ENCODE data around the gene TBC1D22A.

TBC1D22A gene

DNA sequence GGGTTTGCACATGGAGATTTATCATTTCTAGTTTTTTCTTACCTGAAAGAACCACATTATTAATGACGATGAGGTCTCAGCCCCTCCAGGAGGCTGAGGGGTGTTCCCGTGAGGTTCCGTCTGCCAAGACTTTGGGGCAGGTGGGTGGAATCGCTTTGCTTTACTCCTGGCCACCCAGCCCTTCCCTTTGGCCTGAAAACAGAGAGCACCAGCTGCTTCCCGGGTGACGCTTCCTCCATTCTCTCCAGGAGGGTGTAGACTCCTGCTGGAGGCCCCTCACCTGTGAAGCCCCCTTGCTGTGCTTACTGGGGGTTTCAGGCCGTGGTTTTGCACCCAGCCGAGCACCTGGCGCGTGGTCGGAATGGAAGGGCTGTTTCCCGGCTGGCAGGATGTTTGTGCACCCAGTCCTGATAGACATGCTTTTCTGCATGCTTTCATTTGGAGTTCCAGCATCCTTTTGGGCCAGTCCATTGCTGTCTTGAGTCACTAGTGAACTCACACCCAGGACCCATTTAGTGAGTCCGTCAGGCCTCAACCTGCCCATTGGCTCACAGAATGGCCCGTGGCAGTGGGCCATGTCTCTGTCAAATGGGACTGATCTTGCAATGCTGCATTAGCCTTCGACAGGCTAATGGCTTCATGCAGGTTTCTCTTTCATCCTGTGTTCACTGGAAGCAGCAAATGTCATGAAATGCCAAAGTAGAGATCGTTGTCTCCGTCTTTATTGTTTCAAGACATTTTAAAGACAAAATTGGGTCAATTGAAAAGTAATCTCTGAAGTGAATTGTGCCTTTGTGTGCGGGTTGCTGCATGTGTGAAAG lies 360.8 kb downstream of the TBC1D22A start:
- H3K9me3 Mint-ChIP-seq = no peaks in the 10 kb centered on the region
- H3K36me3 Mint-ChIP-seq = peaks cover 12 to 22% of the 10 kb centered on the region in 2 donors
- peaks cover 11 to 22% of the 10 kb centered on the region in 2 donors for H3K4me1 Mint-ChIP-seq
- H3K27me3 Mint-ChIP-seq = no peaks in the 10 kb centered on the region
- ATAC-seq (replicated peaks) (no peak), DNase-seq (no peak)
- no peak overlapping the region for H3K4me3 Mint-ChIP-seq
- H3K27ac Mint-ChIP-seq = peak overlapping the region; percentile 75

DNA sequence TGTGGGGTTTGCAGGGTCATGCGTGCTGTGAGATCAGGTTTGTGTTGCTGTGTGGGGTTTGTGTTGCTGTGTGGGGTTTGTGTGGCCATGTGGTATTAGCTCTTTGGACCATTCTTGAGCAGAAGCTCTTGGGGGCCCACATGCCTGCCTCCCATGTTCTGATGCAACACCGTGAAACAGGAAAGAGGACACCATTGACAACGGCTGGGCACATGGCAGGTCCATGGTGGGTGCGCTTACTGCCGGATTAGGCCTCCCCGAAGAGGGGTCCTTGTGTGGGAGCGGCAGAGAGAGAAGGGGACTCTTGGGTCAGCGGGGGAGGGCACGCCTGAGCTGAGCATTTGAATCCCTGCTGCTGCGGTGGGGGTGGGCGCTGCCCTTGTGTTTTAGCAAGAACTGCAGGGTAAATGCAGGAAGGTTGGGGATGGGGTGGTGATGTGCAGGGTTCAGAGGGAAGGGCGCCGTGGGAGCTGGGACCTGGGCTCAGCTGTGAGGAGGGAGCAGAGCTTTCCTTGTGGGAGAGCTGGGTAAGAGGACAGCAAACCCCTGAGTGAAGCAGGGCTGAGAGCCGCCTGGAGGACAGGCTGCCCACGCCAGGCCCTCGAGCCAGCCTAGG lies 361.5 kb downstream of the TBC1D22A start:
- Mint-ChIP-seq H3K4me3 (no peak overlapping the region), H3K36me3 (peaks cover 19 to 27% of the 10 kb centered on the region in 2 donors)
- DNase-seq = no peak

DNA sequence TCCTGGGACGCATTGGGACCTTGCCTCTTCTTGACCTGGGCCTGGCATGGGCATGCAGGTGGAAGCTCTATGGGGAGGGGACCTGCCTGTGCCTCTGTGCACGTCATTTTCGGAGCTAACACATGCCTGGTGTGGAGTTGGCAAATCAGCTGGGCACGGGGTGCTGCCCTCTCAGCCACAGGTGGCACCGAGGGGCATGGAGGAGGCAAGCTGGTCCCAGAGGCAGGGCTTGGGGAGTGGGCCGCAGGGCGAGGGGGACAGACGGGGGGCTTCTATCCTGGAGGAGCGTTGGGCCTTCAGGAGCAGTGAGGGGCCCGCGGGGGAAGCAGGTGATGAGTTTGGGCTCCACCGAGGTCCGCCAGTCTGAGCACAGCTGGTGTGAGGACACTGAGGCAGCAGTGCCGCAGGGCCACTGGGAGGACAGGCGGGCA lies 362.0 kb downstream of the TBC1D22A start:
- no peak overlapping the region for H3K4me3 Mint-ChIP-seq
- no peaks in the 10 kb centered on the region for H3K27me3 Mint-ChIP-seq
- H3K4me1 Mint-ChIP-seq = peaks cover 13 to 22% of the 10 kb centered on the region in 2 donors
- DNase-seq (no peak), ATAC-seq (replicated peaks) (no peak)
- H3K27ac Mint-ChIP-seq = no peak overlapping the region
- H3K9me3 Mint-ChIP-seq = no peaks in the 10 kb centered on the region
- peaks cover 20 to 29% of the 10 kb centered on the region in 2 donors for H3K36me3 Mint-ChIP-seq

More for the DNA sequence above, 361.5 kb downstream of the TBC1D22A start:
- ATAC-seq (replicated peaks) = no peak
- H3K27me3 Mint-ChIP-seq = no peaks in the 10 kb centered on the region
- H3K9me3 Mint-ChIP-seq = no peaks in the 10 kb centered on the region
- peak overlapping the region; percentile 75 for H3K27ac Mint-ChIP-seq
- H3K4me1 Mint-ChIP-seq = peaks cover 13 to 22% of the 10 kb centered on the region in 2 donors

DNA sequence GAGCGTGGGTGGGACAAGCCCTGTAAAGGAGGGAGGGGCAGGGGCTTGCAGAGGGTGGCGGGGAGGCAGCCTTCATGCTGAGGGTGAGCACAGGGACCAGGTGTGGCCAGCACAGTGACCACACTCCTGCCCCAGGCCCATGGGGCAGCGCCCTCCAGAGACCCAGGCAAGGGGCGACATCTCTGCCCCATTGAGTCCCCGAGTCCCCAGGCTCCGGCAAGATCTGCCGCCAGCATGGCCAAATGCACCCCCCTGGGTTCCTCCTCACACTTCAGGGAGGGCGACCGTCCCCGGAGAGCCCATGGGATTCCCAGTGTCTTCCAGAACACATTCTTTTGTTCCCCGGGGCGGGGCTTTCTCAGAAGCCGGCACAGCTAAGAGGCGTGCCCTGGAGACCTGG lies 362.5 kb downstream of the TBC1D22A start:
- Mint-ChIP-seq H3K4me1 (peaks cover 13 to 22% of the 10 kb centered on the region in 2 donors), H3K9me3 (no peaks in the 10 kb centered on the region), H3K27ac (no peak overlapping the region), H3K27me3 (no peaks in the 10 kb centered on the region), H3K36me3 (peaks cover 20 to 32% of the 10 kb centered on the region in 2 donors), H3K4me3 (no peak overlapping the region)
- DNase-seq (no peak), ATAC-seq (replicated peaks) (no peak)

DNA sequence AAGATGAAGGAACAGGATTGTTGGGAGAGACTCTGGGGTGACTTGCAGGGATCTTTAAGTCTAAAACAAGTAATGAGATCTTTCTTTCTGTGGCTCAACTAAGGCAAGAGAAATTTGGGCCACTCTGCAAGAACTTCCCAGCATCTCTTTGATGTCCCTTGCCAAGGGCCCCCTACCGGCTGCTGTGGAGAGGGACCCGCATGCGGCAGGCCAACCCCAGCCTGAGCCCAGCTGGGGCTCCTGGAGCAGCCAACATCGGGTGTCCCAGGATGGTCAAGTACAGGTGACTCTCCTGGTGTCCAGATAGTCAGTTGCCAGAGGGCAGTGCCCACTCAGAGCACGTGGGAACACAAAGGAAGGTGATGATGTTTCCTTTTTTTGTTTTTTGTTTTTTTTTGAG lies 363.2 kb downstream of the TBC1D22A start:
- H3K4me3 Mint-ChIP-seq = no peak overlapping the region
- no peaks in the 10 kb centered on the region for H3K27me3 Mint-ChIP-seq
- H3K36me3 Mint-ChIP-seq = peaks cover 20 to 36% of the 10 kb centered on the region in 2 donors
- H3K9me3 Mint-ChIP-seq = no peaks in the 10 kb centered on the region
- DNase-seq (no peak), ATAC-seq (replicated peaks) (no peak)
- peaks cover 13 to 22% of the 10 kb centered on the region in 2 donors for H3K4me1 Mint-ChIP-seq
- H3K27ac Mint-ChIP-seq = no peak overlapping the region

DNA sequence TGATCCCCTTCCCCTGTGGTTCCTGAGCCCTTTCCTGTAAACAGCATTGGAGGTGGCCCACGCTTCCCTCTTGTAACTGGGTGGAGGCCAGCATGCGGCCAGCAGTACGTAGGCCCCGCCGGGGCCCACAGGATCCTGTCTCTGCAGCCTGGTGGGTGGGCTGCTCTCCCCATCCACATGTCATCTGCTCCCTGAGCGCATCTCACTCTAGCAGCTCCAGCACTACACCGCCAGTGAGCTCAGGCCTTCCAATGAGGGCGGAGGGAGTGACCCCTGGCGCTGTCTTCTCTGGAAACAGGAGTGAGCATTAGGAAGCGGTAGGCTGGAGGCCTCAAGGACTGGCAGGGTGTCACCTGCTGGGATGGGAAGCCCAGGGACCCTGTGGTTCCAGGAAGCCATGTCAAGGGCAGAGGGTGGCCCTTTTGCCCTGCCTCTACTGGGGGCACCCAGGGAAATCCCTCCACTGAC lies 363.9 kb downstream of the TBC1D22A start:
- no peak overlapping the region for H3K27ac Mint-ChIP-seq

DNA sequence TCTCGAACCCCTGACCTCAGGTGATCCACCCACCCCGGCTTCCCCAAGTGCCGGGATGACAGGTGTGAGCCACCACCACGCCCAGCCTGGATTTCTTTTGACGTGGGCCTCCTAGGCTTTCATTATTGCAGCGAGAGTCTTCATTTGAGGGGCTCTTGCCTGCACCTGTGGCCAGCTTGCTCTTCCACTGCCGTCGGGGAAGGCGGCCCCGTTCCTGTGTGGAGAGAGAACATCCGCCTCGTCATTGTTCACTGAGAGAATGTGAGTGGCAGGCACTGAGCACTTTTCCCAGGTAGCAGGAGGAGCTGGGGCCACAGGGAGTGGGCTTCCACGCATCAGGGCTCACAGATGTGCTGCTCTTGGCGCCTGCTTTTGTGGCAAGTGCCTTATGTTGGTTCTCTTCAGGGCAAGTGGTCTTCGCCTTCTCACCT lies 365.0 kb downstream of the TBC1D22A start:
- no peak overlapping the region for H3K27ac Mint-ChIP-seq
- ATAC-seq (replicated peaks) (no peak), DNase-seq (no peak)
- H3K27me3 Mint-ChIP-seq = no peaks in the 10 kb centered on the region
- H3K4me3 Mint-ChIP-seq = no peak overlapping the region
- H3K9me3 Mint-ChIP-seq = no peaks in the 10 kb centered on the region
- peaks cover 20 to 42% of the 10 kb centered on the region in 2 donors for H3K36me3 Mint-ChIP-seq
- peaks cover 13 to 22% of the 10 kb centered on the region in 2 donors for H3K4me1 Mint-ChIP-seq

More for the DNA sequence above, 363.9 kb downstream of the TBC1D22A start:
- H3K27me3 Mint-ChIP-seq = no peaks in the 10 kb centered on the region
- no peak overlapping the region for H3K4me3 Mint-ChIP-seq
- peaks cover 13 to 22% of the 10 kb centered on the region in 2 donors for H3K4me1 Mint-ChIP-seq
- DNase-seq (no peak), ATAC-seq (replicated peaks) (no peak)
- peaks cover 20 to 39% of the 10 kb centered on the region in 2 donors for H3K36me3 Mint-ChIP-seq
- no peaks in the 10 kb centered on the region for H3K9me3 Mint-ChIP-seq

DNA sequence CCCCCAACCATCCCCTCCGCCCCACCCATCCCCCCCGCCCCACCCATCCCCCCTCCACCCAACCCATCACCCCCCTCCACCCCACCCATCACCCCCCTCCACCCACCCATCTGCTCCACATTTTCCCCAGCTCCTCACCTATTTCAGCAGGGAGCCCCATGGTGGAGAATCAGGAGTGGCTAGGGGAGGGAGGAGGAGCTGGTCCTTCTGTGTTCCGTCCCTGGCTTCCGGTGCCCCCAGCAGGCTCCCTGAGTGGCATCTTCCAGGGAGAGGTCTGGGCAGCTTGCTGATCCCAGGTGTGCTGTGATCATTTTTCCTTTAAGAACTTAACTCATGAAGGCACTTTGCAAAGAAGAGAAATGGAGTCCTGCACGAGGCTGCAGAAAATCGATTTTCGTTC lies 365.8 kb downstream of the TBC1D22A start:
- ATAC-seq (replicated peaks) (no peak), DNase-seq (no peak)
- peaks cover 20 to 44% of the 10 kb centered on the region in 2 donors for H3K36me3 Mint-ChIP-seq
- H3K9me3 Mint-ChIP-seq = no peaks in the 10 kb centered on the region
- peaks cover 13 to 22% of the 10 kb centered on the region in 2 donors for H3K4me1 Mint-ChIP-seq
- no peak overlapping the region for H3K4me3 Mint-ChIP-seq
- H3K27ac Mint-ChIP-seq = no peak overlapping the region
- no peaks in the 10 kb centered on the region for H3K27me3 Mint-ChIP-seq

DNA sequence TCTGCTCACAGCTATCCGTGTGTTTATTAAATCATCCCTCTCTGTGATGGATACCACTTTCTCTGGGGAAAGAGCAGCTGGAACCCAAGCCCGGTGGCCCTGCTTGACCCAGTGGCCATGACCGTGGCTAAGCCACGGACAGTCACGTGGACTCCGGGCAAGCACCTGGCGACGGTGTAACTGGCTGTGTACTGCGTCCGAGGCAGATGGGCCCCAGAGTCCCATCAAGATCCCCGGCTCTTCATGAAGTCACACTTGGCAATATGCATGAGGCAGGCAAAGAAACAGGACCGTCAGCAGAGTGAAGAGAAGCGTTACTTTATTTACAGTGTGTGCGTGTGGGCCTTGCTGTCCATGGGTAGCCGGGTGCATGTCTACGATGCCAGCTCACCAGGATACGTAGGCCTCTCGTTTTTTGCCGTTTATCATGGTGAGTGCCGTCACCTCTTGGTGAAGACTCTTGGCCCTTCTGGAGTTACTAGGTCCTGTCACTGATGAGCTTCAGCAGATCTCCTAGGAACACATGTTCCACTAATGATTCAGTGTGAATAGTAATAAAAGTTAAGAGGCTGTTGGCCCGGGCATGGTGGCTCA lies 366.3 kb downstream of the TBC1D22A start:
- H3K4me3 Mint-ChIP-seq = no peak overlapping the region
- peak overlapping the region; percentile 73 for H3K27ac Mint-ChIP-seq
- no peak for ATAC-seq (replicated peaks)
- no peaks in the 10 kb centered on the region for H3K9me3 Mint-ChIP-seq
- peaks cover 11 to 18% of the 10 kb centered on the region in 2 donors for H3K4me1 Mint-ChIP-seq
- DNase-seq = no peak
- H3K27me3 Mint-ChIP-seq = no peaks in the 10 kb centered on the region
- peaks cover 20 to 43% of the 10 kb centered on the region in 2 donors for H3K36me3 Mint-ChIP-seq

DNA sequence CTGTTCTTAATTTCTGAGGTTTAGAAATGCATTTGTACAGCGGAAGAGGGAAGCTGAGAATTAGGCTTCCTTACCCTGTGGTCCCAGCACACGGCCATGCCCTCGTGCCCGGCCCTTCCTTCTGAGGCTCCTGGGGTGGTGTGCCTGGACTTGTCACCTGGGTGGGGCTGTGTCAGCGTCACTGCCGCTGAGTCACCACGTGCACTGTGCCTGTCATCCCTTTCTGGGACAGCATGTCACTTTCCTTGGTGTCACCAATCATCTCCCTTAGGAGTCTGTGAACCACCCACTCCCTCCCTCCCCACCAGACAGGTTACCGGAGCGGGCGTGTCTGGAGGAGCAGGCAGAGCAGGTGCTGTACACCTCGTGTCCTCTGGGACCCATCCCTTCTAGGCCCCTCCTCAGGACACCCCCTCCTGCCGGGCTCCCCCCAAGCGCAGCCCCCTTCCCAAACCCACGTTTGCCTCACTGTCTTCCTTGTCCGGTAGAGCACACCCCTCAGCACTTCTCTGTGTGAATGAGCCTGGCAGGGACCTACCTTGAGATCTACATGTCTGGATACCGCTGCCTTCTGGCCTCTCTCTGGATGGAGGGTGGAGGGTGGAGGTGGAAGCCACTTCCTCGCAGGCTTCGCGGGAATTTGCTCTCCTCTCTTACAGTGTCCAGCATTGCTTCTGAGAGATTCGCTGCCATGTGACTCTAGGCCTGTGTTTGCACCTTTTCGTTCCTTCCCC lies 367.6 kb downstream of the TBC1D22A start:
- Mint-ChIP-seq H3K4me3 (no peak overlapping the region), H3K27me3 (no peaks in the 10 kb centered on the region), H3K36me3 (peaks cover 20 to 45% of the 10 kb centered on the region in 2 donors), H3K4me1 (peaks cover 7 to 9% of the 10 kb centered on the region in 2 donors), H3K27ac (peak overlapping the region; percentile 67), H3K9me3 (no peaks in the 10 kb centered on the region)
- DNase-seq (no peak), ATAC-seq (replicated peaks) (no peak)

DNA sequence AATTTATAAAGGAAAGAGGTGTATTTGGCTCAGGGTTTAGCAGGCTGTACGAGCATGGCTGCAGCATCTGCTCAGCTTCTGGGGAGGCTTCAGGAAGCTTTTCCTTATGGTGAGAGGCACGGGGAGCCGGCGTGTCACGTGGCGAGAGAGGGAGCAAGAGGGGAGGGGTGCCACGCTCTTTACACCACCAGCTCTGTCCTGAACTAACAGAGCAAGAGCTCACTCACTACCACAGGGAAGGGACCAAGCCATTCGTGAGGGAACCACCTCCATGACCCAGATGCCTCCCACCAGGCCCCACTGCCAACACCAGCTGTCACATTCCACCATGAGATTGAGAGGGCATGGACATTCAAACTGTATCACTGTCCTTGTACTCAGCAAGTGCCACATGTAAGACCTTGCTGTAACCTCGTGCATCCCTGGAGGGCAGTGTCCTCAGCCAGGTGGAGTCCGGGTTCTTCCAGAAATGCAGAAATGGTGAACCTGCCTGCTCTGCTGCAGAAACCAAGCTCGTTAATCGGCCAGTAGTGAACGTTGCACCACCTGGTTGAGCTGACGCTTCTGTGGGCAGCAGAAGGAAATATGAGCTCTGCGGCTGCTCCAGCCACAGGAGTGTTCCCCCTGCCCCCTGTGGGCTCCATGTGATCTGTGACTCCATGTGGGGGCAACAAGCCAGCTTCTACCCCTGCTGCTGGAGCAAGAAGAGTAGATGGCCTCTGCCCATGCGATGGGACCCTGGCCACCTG lies 368.6 kb downstream of the TBC1D22A start:
- peaks cover 23 to 42% of the 10 kb centered on the region in 2 donors for H3K36me3 Mint-ChIP-seq
- ATAC-seq (replicated peaks) = no peak
- H3K4me3 Mint-ChIP-seq = no peak overlapping the region
- H3K4me1 Mint-ChIP-seq = peaks cover 7 to 16% of the 10 kb centered on the region in 2 donors
- no peaks in the 10 kb centered on the region for H3K9me3 Mint-ChIP-seq
- H3K27ac Mint-ChIP-seq = no peak overlapping the region
- H3K27me3 Mint-ChIP-seq = no peaks in the 10 kb centered on the region
- no peak for DNase-seq

DNA sequence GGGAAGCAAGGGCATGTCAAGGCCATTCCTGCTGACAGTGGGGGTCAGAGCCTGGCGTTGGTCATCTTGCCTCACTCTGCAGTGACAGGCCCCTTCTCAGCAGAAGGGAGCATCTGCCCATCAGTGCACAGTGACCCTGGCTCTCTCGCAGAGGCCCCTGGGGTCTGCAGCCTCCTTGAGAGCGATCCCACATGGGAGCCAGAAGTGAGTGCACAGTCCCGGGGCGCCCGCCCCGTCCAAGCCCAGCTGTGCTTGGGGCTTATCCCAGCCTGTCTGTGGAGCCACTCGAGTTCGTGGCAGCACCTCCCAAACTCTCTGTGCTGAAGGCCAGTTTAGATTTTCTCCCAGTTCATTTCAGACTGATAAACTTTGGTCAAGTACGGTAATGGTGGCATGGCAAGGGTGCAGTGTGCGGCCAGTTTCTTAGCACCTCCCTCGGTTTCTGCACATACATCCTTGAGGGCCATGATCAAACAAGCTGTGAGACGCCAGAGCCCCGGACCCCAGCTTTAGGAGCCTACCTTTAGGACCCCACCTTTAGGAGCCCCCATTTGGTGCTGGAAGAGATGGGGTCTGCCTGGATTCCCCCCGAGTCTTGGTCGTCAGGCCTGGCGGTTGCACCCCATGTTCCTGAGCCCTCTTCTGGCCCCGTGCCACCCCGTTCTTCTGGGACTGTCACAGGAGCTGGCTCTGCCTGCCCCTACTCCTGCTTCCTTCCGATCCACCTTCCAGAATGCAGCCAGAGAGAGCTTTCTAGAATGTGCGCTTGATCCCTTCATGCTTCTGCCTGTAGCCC lies 369.4 kb downstream of the TBC1D22A start:
- Mint-ChIP-seq H3K4me1 (peaks cover 2 to 8% of the 10 kb centered on the region in 2 donors), H3K27ac (peak overlapping the region; percentile 11), H3K4me3 (no peak overlapping the region), H3K9me3 (no peaks in the 10 kb centered on the region), H3K27me3 (no peaks in the 10 kb centered on the region), H3K36me3 (peaks cover 21 to 41% of the 10 kb centered on the region in 2 donors)
- ATAC-seq (replicated peaks) (no peak), DNase-seq (no peak)

DNA sequence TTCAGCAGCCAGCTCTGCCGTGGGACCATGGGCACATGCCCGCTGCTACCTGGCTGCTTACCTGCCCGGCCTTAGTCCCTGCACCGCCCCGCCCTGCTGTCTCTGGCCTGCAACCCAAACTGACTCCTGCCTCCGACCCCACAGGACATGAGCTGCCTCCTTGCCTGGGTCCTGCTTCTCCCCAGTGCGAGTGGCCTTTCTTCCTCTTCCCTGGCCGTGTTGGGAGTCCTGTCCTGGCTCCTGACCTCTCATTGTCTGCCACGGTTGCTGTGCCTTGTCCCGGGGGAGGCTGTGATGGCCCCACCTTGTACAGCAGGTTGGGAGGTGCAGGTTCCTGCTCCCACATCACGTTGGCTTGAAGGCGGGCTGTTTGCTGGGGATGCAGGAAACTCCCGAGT lies 370.0 kb downstream of the TBC1D22A start:
- no peak overlapping the region for H3K4me3 Mint-ChIP-seq
- DNase-seq (no peak), ATAC-seq (replicated peaks) (no peak)
- no peaks in the 10 kb centered on the region for H3K9me3 Mint-ChIP-seq
- H3K27ac Mint-ChIP-seq = peak overlapping the region; percentile 11
- peaks cover 22 to 42% of the 10 kb centered on the region in 2 donors for H3K36me3 Mint-ChIP-seq
- peaks cover 2 to 7% of the 10 kb centered on the region in 2 donors for H3K4me1 Mint-ChIP-seq
- no peaks in the 10 kb centered on the region for H3K27me3 Mint-ChIP-seq
